Endothelial cell of umbilical vein (primary cell): ENCODE results near the gene ZNF800. TPM values are rescaled to one million over a fixed set of nuclear protein-coding genes. Genes with fewer than 3 reads are reported as not detected.

Experiments used
- BruUV-seq: library from RNA; stranded (reverse); fragments of 400-500 nt; replicated peaks from 2 replicates; lab custom pipeline; 2021; lab: Mats Ljungman, UMichigan
- CTCF ChIA-PET: fragments of 300-600, 350-600 bp; sonication (Branson Sonifier 250); formaldehyde crosslinking; loops from one replicate; lab custom pipeline; 2021; ENCODE audit warnings: antibody characterized with exemption, inconsistent platforms; lab: Charles Lee
- POLR2A ChIA-PET: fragments of 300-600, 350-600 bp; sonication (Branson Sonifier 250); formaldehyde crosslinking; loops from one replicate; lab custom pipeline; 2021; ENCODE audit warnings: antibody characterized with exemption, inconsistent platforms; lab: Charles Lee
- DNase-seq: peaks from one replicate; pipeline ENCODE4 v3.0.0-alpha.2; 2011; ENCODE audit warnings: low read depth, low spot score
- FAIRE-seq: peaks from 2 replicates; lab custom pipeline; 2011; peaks lifted over from hg19 to GRCh38; lab: Jason Lieb, UNC
- H2AFZ ChIP-seq: 2 replicates; pipeline ENCODE4 v1.6.0; 2012; ENCODE audit warnings: low read depth, low read length, control low read depth, inconsistent platforms
- H3K27ac ChIP-seq: 2 replicates; pipeline ENCODE4 v1.5.1; 2011; ENCODE audit warnings: low read depth, mild to moderate bottlenecking, control low read depth, low read length, moderate library complexity; ENCODE audit not compliant: insufficient read depth
- H3K27me3 ChIP-seq, 2 experiments: 2 replicates each; pipeline versions ENCODE4 v1.6.0 to v1.6.1; 2011; ENCODE audit warnings: low read length in 2 of 2, mixed read lengths in 1 of 2; ENCODE audit not compliant: control insufficient read depth in 2 of 2, insufficient read depth in 2 of 2
- H3K36me3 ChIP-seq, 2 experiments: 2 replicates in 1 of 2; 3 replicates in 1 of 2; pipeline ENCODE4 v1.5.1; 2011; ENCODE audit warnings: low read length in 2 of 2, mild to moderate bottlenecking in 1 of 2, moderate library complexity in 1 of 2; ENCODE audit not compliant: control insufficient read depth in 2 of 2, insufficient read depth in 2 of 2; ENCODE audit errors: extremely low read depth in 1 of 2
- H3K4me1 ChIP-seq: 3 replicates; pipeline ENCODE4 v1.5.1; 2011; ENCODE audit warnings: mild to moderate bottlenecking, low read length; ENCODE audit not compliant: control insufficient read depth, insufficient read depth; ENCODE audit errors: extremely low read depth
- H3K4me2 ChIP-seq: 2 replicates; pipeline ENCODE4 v1.6.1; 2011; ENCODE audit warnings: low read length, control low read depth, mixed read lengths; ENCODE audit not compliant: insufficient read depth
- H3K4me3 ChIP-seq, 3 experiments: fragments of 200-600 bp in 1 of 3; sonication (generic), shearing (Covaris generic) in 1 of 3; replicated peaks in 1 of 3; 2 replicates each; pipeline ENCODE4 v1.5.1; 2011 to 2016; ENCODE audit warnings: control low read depth in 3 of 3, low read length in 3 of 3, mild to moderate bottlenecking in 2 of 3, inconsistent platforms in 1 of 3, low read depth in 1 of 3, moderate library complexity in 1 of 3; ENCODE audit not compliant: insufficient read depth in 1 of 3
- H3K79me2 ChIP-seq: 2 replicates; pipeline ENCODE4 v1.6.0; 2012; ENCODE audit warnings: low read length, inconsistent platforms; ENCODE audit not compliant: control insufficient read depth, insufficient read depth
- H3K9ac ChIP-seq: replicated peaks from 2 replicates; pipeline ENCODE3; 2011; ENCODE audit warnings: low read length, control low read depth; ENCODE audit not compliant: insufficient read depth; ENCODE audit errors: extremely low read depth
- H3K9me1 ChIP-seq: replicated peaks from 3 replicates; pipeline ENCODE4 v1.6.0; 2011; ENCODE audit warnings: mild to moderate bottlenecking, low read length; ENCODE audit not compliant: control insufficient read depth, insufficient read depth; ENCODE audit errors: extremely low read depth
- H3K9me3 ChIP-seq: replicated peaks from 2 replicates; pipeline ENCODE4 v1.5.1; 2012; ENCODE audit warnings: low read length, inconsistent platforms; ENCODE audit not compliant: control insufficient read depth, insufficient read depth
- H4K20me1 ChIP-seq: replicated peaks from 2 replicates; pipeline ENCODE3; 2011; ENCODE audit warnings: mild to moderate bottlenecking, low read length; ENCODE audit not compliant: control insufficient read depth, insufficient read depth; ENCODE audit errors: extremely low read depth
- CTCF ChIP-seq, 2 donors: IDR thresholded peaks; 1 replicate in 1 of 2; 2 replicates in 1 of 2; pipeline ENCODE4 v1.5.1; 2011; ENCODE audit warnings: low read length in 2 of 2, mild to moderate bottlenecking in 2 of 2, moderate library complexity in 2 of 2, control low read depth in 1 of 2, inconsistent platforms in 1 of 2, low read depth in 1 of 2; ENCODE audit not compliant: insufficient read depth in 1 of 2; ENCODE audit errors: extremely low read depth in 1 of 2
- EZH2 ChIP-seq: IDR thresholded peaks from 2 replicates; pipeline ENCODE4 v1.6.1; 2012; ENCODE audit warnings: borderline replicate concordance, low read depth, mild to moderate bottlenecking, moderate library complexity, low read length, inconsistent platforms; ENCODE audit not compliant: severe bottlenecking
- FOS ChIP-seq: IDR thresholded peaks from 2 replicates; pipeline ENCODE4 v1.6.1; 2011; ENCODE audit warnings: mild to moderate bottlenecking, low read length, moderate library complexity, borderline replicate concordance; ENCODE audit not compliant: insufficient read depth
- GATA2 ChIP-seq: IDR thresholded peaks from 2 replicates; pipeline ENCODE4 v1.7.0; 2011; ENCODE audit warnings: low read depth, mild to moderate bottlenecking, moderate library complexity, mixed read lengths, low read length; ENCODE audit not compliant: insufficient read length, insufficient read depth
- JUN ChIP-seq: IDR thresholded peaks from 2 replicates; pipeline ENCODE4 v1.6.1; 2011; ENCODE audit warnings: borderline replicate concordance, low read depth; ENCODE audit not compliant: insufficient read length, insufficient read depth
- MAX ChIP-seq: IDR thresholded peaks from 2 replicates; pipeline ENCODE4 v1.6.1; 2011; ENCODE audit not compliant: insufficient read depth, insufficient read length
- MYC ChIP-seq: IDR thresholded peaks from one replicate; pipeline ENCODE4 v1.6.1; 2011; ENCODE audit warnings: mild to moderate bottlenecking, low read depth, low read length
- POLR2A ChIP-seq: IDR thresholded peaks from 2 replicates; pipeline ENCODE4 v1.6.1; 2012; ENCODE audit warnings: low read depth, mild to moderate bottlenecking, control low read depth, low read length
- POLR2AphosphoS5 ChIP-seq: IDR thresholded peaks from 2 replicates; pipeline ENCODE4 v1.6.1; 2012; ENCODE audit warnings: low read depth, mild to moderate bottlenecking, control low read depth, low read length, moderate library complexity; ENCODE audit not compliant: insufficient read depth
- dilution Hi-C: fragments of 300-500 bp; cut with MboI; formaldehyde crosslinking; loops from one replicate; pipeline ENCODE4 v1.15.0; 2019; ENCODE audit warnings: low sequenced_read_pairs; ENCODE audit not compliant: extremely low pct_ligation_motif_present
- intact Hi-C: fragments of 100-400 bp; cut with micrococcal nuclease; formaldehyde crosslinking; loops from one replicate; pipeline ENCODE4 v1.10.0; 2022
- polyA plus RNA-seq, 4 experiments: library from polyadenylated mRNA; depleted of rRNA in 3 of 4; stranded (reverse) in 3 of 4; unstranded in 1 of 4; fragments of >200 nt; gene quantifications; 2 replicates each; pipeline versions ENCODE4 v1.2.1 to v1.2.3, GENCODE V29; 2011 to 2012; ENCODE audit warnings: missing spikeins in 1 of 4
- total RNA-seq: library from RNA; stranded (reverse); gene quantifications from 2 replicates; pipeline ENCODE4 v1.2.3, GENCODE V29; 2021

The ZNF800 gene
- total and polyA plus RNA-seq, 2 donors (not counting 3 experiments of a cell fraction or from before 2014, with no cell fraction given), result 10.9 to 35.4 TPM

- dilution Hi-C loops, result no loop called here
- intact Hi-C loops, result no loop called here
- Histone ChIP-seq H3K9me3 (no peaks in the 10 kb centered on the region), H4K20me1 (peaks cover 6% of the 10 kb centered on the region), H3K4me3 (no peak overlapping the region), H3K4me1 (peaks cover 15% of the 10 kb centered on the region), H3K9ac (no peak overlapping the region), H3K79me2 (peaks cover 86% of the 10 kb centered on the region), H3K4me2 (no peak overlapping the region), H3K27me3 (no peaks in the 10 kb centered on the region), H2AFZ (no peak overlapping the region), H3K36me3 (peaks cover 6 to 9% of the 10 kb centered on the region in 2 experiments), H3K27ac (no peak overlapping the region), H3K9me1 (no peaks in the 10 kb centered on the region)
- FAIRE-seq, result no peak
- ChIA-PET POLR2A (no interaction called here), CTCF (interaction anchor here (6.1 kb wide), 1 partner anchor 40 kb away, joined by 28 read pairs; no protein-coding TSS in a partner anchor)
- no TSS peak for BruUV-seq
- DNase-seq, result no peak
- TF ChIP-seq MYC (no peak), GATA2 (no peak), EZH2 (no peak), POLR2A (no peak), POLR2AphosphoS5 (no peak), CTCF (IDR thresholded peaks at IDR 0.05; ENCODE audit: extremely low read depth in 1 of 2, insufficient read depth in 1 of 2, low read depth in 1 of 2, low read length in 2 of 2) (no peak), FOS (no peak), MAX (no peak), JUN (no peak)
Measured at GRCh38 chr7:127387974-127388373, 4.5 kb downstream of the ZNF800 start.
